Left kidney (tissue), 8 donors: Measurements from ENCODE around the gene ATP2B2. TPM values are rescaled to one million over a fixed set of nuclear protein-coding genes. Genes with fewer than 3 reads are reported as not detected.
"Not testable (repeated sequence)": the region's sequence is repeated elsewhere in the genome, so short reads cannot be mapped to it uniquely, and the experiment has no call there.

Source experiments
- DNase-seq: peaks from one replicate; pipeline ENCODE4 v3.0.0-alpha.2; 2013
- long read RNA-seq, 8 donors: transcript quantifications; one replicate each; lab custom pipeline, GENCODE V29; 2026
- polyA plus RNA-seq: library from polyadenylated mRNA; unstranded; fragments of 120-200 nt; gene quantifications from one replicate; pipeline ENCODE4 v1.2.1, GENCODE V29; 2013; ENCODE audit not compliant: insufficient read length

The ATP2B2 gene
- 1.1 TPM for polyA plus RNA-seq
- long read RNA-seq, donor 1, result 0 reads
- long read RNA-seq, donor 2, result 0 reads
- long read RNA-seq, donor 3, result 0 reads
- long read RNA-seq, donor 4, result 0 reads
- long read RNA-seq, donor 5, result 0 reads
- long read RNA-seq, donor 6, result 0 reads
- long read RNA-seq, donor 7, result 0 reads
- long read RNA-seq, donor 8, result 0 reads

- peak; percentile 37 for DNase-seq
Measured at GRCh38 chr3:10505050-10505790, at the start of gene ATP2B2. ATP2B2 (minus strand) TSS chr3:10505586; CDS start chr3:10449543, 56,043 bp downstream.

DNA sequence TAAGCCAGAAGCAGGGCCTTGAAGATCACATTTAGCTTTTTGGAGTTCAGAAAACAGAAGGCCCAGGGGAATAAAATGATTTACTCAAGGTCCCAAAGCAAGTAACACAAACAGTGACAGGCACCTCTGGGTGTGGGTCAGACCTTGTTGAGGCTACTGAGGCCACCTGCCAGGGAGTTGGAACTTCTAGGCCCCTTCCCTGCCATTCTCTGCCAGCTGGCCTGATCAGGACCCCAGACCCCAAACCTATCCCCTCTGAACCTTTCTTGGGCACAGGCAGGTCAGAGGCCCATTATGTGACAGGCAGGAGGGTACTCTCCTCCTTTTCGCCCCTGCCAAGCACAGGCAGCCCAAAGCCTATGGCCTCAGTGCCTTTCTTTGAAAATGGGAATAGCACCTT, 49.4 kb upstream of the ATP2B2 start:
- DNase-seq, result no peak

DNA sequence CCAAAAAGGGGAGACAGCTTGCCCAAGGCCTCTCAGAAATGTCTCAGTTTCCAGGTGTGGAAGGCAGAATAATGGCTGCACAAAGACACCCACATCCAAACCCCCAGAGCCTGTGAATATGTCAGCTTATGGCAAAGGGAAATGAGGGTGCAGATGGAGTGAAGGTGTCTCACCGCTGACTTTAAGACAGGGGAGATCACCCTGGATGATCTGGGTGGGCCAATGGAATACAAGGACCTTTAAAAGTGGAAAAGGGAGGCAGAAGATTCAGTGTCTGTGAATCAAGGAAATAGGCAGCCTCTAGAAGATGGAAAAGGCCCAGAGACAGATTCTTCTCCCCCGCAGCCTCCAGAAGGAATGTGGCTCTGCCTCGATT, 48.8 kb upstream of the ATP2B2 start:
- no peak for DNase-seq

GRCh38 chr3:10553591-10554235, 48.3 kb upstream of the ATP2B2 start:
- no peak for DNase-seq

- DNase-seq, result no peak
Measured at GRCh38 chr3:10552631-10552943, 47.2 kb upstream of the ATP2B2 start.

DNA sequence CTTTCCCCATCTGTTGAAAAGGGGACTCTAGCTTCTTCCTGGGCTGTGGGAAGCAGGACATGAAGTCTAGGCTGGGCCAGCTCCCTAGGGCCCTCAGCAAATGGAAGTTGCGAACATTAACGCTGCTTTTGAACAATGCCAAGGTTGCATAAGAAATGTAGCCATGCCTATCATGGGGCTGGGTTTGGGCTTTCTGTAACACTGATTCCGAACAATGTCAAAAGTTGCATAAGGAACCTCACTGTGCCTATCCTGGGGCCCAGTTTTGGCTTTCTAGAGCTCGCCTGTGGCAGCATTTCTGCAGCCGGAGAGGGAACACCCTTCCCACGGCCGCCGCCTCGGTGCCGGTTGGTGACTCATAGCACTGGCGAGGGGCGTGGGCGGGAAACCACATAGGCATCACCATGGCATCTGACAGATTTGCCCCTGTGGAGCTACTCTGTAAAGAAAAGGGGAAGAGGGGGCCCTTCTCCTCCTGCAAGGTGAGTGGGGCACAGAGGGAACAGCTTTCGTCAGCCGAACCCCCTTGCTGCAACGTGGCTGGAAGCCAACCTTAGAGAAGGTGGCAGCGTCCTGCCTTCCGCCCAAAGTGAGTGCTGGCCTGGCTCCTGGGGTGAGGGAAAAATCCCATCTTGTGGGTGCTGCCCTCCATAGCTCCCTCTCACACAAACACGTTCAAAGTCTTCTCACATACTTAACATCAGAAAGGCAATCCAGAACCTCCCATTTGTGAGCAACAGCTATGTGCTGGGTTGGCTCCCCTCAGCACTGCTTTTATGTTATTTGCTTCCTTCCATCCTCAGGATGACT, 46.6 kb upstream of the ATP2B2 start:
- DNase-seq, result no peak

DNA sequence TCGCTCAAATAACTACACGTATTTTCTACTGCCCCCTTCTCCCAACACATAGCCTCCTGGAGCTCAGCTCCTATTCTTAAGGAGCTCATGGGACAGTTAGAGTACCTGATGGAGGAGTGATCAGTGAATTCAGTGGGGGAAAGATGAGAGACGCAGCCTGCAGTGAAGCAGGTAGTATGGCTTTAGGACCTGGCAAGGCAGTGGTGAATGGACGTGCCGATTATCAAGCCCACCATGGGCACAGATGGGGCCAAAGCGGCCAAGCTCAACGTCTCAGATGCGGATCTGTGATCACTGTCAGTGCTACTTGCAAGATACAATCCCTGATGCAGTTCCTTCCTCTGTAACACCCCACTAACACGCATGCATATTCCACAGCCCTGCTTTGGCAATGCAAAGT, 45.8 kb upstream of the ATP2B2 start:
- DNase-seq, result no peak

DNA sequence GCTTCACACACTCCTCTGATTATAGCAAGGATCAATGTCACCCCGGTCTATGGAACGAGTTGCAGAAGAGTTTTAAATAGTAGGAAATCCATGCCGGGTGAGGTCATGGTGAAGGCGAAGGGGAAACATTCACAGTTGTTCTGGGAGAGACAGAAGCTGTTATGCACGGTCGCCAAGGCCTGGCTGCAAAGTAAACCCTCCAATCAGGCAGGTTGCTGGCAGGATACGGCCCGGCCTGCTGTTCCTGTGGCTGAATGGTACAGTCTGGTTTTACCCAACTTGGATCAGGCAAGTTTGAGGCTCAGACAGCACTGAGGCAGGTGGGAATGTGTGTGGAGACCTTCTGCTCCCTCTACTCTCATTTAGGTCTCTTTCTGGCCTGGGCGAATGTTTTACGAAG, 45.3 kb upstream of the ATP2B2 start:
- DNase-seq, result no peak

DNA sequence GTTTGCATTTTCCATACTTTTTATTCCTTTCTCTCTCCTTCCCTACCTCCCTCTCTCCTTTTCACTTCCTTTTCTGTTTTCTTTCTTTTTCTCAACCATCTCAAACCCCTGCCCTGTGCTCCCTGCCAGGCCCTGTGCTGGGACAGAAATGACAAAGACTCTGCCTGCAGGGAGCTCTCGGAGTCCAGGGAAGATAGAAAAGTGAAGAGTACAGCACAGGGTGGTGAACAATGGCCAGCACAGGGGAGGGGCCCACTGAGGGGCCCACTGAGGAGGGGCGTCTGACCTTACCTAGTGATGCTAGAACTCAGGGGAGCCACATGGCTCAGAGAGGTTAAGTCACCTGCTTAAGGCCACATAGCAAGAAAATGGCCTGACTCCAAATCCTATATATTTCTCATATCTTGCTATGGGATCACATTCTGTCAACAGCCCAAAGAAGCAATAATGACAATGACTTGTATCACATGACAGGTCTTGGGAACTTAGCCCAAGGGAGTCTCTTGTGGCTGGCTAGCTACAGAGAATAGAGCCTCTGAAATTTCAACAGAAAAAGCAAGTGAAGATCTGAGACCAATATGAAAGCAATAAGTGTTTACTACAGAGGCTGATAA, 44.3 kb upstream of the ATP2B2 start:
- DNase-seq, result no peak

- no peak for DNase-seq
Measured at GRCh38 chr3:10548992-10549391, 43.6 kb upstream of the ATP2B2 start.

GRCh38 chr3:10547841-10548783, 42.7 kb upstream of the ATP2B2 start:
- no peak for DNase-seq

DNA sequence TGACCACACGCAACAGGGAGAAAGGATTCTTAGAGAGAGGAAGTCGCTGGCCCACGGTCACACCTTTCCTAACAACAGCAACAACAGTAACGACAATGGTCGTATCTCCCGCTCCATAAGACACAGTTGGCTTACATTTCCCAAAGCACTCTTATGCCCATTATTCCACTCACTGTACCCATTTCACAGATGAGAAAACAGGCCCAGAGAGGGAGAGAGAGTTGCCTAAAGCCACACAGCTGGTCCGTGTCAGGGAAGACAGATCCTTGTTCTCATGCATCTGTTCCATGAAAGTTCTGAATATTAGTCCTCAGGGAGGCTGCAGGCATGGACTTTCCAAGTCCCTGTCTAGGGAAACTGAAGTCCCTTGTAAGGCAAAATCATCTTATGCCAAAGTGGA, 42.0 kb upstream of the ATP2B2 start:
- DNase-seq, result no peak

- DNase-seq, result no peak
Measured at GRCh38 chr3:10546820-10547263, 41.5 kb upstream of the ATP2B2 start.

DNA sequence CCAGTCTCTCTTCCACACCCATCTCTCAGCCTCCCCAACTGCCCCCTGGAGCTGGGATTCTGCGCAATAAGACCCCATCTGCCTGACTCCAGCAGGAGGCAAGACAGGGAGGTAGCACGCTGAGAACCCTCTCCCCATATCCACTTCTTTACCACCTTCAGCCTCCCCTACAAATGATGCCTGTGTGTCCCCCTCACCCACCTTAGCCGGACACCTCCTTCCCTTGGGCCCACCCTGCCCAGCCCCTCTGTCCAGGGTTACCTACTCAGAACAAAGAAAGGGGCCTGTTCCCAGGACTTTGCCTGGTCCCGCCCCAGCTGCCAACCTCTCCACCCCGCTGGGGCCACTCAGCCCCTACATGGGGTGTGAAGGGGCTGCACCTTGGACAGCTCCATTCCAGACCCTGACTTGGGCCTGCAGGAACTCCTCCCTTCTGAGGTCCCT, 40.8 kb upstream of the ATP2B2 start:
- no peak for DNase-seq

GRCh38 chr3:10542518-10542917, 37.1 kb upstream of the ATP2B2 start:
- DNase-seq, result no peak

DNA sequence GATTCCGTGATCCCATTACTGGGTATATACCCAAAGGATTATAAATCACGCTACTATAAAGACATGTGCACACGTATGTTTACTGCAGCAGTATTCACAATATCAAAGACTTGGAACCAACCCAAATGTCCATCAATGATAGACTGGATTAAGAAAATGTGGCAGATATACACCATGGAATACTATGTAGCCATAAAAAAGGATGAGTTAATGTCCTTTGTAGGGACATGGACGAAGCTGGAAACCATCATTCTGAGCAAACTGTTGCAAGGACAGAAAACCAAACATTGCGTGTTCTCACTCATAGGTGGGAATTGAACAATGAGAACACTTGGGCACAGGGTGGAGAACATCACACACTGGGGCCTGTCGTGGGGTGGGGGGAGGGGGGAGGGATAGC, 35.0 kb upstream of the ATP2B2 start:
- DNase-seq, result not testable (repeated sequence)

- no peak for DNase-seq
Measured at GRCh38 chr3:10534066-10534465, 28.7 kb upstream of the ATP2B2 start.

DNA sequence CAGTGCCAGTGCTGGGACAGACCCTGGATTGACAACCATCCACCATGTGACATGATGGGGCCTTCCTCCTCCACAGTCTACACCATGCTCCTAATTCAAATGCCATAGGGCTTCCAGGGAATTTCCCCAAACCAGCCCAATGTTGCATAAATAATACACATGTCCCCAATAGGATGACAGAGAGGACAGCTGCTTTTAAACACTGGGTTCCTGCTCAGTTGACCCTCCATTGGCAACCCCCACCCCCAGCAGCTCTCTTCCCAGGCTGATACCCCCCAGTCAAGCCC, 28.3 kb upstream of the ATP2B2 start:
- DNase-seq, result no peak

DNA sequence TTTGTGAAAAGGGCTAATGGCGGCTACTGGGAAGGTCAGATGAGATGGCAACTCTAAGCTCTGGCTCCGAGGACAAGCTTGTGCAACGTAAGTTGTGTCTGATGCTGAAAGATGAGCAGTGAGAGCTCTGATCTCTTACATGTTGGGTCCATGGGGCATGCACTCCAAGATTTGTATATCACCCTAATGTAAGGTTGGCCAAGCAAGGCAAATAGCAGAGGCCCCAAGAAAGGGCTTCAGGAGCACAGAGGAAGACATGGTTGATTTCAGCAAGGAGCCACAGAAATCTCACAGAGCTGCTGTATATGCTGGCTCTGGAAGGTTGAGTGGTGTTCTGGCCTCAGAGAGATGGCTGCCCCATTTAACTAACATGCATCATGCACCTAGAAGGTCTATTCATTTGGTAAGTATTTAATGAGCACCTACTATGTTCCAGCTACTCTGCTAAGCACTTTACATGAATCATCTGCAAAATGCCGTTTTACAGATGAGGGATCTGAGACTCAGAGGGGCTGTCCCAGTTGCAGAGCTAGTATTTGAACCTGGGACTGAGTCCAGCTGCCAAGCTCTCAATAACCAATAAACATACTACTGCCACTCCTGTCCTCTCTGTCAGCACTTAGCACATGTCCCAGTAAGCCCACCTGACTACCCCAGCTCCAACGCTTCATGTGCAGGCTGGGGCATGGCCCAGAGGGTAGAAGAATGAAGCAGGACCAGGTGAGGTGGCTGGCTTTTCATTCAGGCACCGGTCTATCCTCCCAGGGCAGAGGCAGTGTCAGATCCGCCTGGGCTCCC, 27.8 kb upstream of the ATP2B2 start:
- no peak for DNase-seq

DNA sequence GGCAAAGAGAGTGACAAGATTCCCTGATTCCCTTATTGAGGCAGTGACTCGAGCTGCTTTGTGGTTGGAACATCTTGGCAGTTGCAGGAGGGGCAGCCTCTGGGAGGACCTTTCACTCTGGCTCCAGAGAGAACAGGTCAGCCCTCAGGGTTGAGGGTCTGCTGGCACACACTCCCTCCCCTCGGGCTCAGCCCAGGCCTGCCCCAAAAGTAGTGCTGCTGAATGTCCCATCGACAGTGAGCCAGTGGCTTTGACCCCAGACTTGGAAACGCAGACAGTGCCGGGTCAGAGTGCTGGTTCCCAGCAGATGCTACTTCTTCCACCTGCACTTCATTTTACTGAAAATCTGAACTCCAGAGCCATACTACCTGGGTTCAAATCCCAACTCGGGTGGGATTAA, 25.6 kb upstream of the ATP2B2 start:
- DNase-seq, result no peak

- no peak for DNase-seq
Measured at GRCh38 chr3:10530241-10530640, 24.9 kb upstream of the ATP2B2 start.
